Vagina (tissue), 2 donors: ENCODE measurements around the gene CRKL.
"Not testable (repeated sequence)": the region's sequence is repeated elsewhere in the genome, so short reads cannot be mapped to it uniquely, and the experiment has no call there.

Source experiments
- POLR2A ChIP-seq, 2 donors: fragments of 450-650 bp; IDR thresholded peaks; one replicate each; pipeline ENCODE4 v1.6.1; 2017; ENCODE audit warnings: antibody characterized with exemption in 2 of 2, mild to moderate bottlenecking in 2 of 2, moderate library complexity in 2 of 2
- TF ChIP-seq, protein P1 (sequence below), 3 experiments: fragments of 450-650 bp in 2 of 3; fragments of 200-600 bp in 1 of 3; sonication (generic) in 1 of 3; IDR thresholded peaks; one replicate each; pipeline ENCODE4 v1.5.1; 2017 to 2019; ENCODE audit warnings: antibody characterized with exemption in 3 of 3, mild to moderate bottlenecking in 2 of 3, moderate library complexity in 2 of 3

DNA sequence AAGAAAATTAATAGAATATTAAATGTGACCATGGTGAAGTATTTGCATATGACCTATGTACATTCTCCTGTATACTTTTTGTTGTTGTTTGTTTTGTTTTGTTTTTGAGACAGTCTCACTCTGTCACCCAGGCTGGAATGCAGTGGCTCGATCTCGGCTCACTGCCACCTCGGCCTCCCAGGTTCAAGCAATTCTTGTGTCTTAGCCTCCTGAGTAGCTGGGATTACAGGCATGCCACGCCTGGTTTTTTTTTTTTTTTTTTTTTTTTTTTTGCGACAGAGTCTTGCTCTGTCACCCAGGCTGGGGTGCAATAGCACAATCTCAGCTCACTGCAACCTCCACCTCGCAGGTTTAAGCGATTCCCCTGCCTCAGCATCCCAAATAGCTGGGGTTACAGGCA, 19.5 kb upstream of the CRKL start:
- TF ChIP-seq, protein P1, sequence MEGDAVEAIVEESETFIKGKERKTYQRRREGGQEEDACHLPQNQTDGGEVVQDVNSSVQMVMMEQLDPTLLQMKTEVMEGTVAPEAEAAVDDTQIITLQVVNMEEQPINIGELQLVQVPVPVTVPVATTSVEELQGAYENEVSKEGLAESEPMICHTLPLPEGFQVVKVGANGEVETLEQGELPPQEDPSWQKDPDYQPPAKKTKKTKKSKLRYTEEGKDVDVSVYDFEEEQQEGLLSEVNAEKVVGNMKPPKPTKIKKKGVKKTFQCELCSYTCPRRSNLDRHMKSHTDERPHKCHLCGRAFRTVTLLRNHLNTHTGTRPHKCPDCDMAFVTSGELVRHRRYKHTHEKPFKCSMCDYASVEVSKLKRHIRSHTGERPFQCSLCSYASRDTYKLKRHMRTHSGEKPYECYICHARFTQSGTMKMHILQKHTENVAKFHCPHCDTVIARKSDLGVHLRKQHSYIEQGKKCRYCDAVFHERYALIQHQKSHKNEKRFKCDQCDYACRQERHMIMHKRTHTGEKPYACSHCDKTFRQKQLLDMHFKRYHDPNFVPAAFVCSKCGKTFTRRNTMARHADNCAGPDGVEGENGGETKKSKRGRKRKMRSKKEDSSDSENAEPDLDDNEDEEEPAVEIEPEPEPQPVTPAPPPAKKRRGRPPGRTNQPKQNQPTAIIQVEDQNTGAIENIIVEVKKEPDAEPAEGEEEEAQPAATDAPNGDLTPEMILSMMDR (IDR thresholded peaks at IDR 0.05), result not testable (repeated sequence)
- TF ChIP-seq POLR2A (IDR thresholded peaks at IDR 0.05), result not testable (repeated sequence)
